Inflammatory macrophage treated with lipopolysaccharide for 1 hour (primary cell): ENCODE measurements around the gene ITGB6.
A peak's percentile ranks its signal among the peaks of the same experiment; 100 is the strongest.
"Not testable (repeated sequence)": the region's sequence is repeated elsewhere in the genome, so short reads cannot be mapped to it uniquely, and the experiment has no call there.

Experiments used
- DNase-seq, 2 donors: peaks; one replicate each; pipeline ENCODE4 v3.0.0-alpha.2; 2020 to 2022

Gene ITGB6

DNA sequence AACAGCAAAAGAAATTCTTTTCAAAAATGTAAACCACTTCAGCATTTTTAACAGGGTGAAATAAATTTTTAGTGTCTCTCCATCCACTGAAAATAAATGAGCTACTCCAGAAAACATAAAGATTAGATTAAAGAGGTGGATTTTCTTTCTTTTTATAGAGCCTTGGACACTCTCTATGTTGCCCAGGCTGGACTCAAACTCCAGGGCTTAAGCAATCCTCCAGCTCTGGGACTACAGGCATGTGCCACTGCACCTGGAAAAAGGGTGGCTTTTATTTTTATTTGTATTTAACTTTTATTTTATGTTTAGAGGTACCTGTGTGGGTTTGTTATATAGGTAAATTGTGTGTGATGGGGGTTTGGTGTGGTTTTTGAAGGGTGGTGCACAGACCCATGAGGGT, 19.9 kb downstream of the ITGB6 start:
- no peak for DNase-seq

DNA sequence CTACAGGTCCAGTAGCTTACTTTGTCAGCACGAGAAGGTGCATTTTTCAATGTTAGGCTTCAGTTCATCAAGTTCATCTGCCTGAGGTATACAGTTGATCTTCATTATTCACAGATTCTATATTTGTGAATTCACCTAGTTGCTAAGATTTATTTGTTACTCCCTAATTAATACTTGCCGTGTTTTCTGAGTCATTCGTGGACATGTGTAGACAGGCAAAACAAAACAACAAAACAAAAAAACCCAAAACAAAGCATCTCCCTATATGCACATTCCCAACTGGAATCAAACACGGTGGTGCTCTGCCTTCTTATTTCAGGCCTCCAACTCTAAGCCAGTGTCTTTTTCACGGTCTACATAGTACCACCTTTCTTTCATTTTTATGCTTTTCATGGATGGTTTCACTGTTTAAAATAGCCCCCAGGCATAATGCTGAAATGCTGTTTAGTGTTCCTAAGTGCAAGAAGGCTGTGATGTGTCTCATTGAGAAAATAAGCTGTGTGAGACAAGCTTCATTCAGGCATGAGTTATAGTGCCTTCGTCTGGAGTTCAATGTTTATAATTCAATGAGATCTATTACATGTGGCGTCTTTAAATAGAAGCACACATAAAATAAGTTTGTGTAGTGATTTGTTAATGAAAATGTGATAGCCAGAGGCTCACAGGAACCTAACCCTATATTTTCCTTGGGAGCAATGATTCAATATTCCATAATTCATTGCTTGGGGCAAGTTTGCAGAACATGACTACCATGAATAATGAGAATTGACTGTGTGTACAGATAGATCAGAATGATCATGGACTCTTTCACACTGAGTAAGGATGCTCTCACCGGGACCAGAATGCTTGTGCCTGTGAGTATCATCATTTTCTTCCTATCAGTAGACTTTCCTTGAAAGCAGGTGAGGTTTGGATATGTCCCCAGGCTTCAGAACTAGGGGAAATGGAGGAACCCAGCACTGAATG, 24.6 kb downstream of the ITGB6 start:
- DNase-seq, result no peak

DNA sequence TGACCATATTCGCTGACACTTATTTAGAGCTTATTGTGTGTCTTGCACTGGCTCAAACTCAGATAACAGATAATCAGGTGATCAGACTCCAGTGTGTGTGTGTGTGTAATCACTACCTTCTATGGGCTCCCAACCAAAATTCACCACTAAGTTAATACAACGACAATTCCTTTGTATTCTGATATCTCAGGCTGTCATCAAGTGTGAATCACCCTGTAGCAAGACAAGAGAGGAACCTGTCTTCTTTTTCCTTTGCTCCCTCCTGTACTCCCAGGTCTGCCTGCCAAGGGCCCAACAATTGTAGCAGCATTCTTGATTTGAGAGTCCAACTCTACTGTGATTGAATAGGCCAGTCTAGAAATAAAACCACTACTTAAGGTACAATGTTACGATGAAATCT, 25.8 kb downstream of the ITGB6 start:
- no peak for DNase-seq

DNA sequence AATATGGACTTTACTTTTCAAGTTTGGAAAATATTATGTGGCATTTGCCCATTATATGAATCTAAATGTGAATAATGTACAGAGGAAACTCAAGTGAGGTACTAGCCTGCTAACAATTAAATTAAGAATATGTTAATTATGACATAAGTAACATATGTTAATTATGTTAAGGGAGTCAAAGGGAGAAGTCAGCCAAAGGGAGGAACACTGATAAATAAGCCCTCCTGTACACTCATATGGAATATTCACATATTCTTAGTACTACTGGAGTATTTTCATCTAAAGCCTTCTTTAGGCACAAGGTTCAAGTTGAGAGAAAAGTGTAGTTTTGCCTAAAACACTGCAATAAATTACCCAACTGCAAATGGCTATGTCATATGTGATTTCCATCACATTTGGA, 30.1 kb downstream of the ITGB6 start:
- no peak for DNase-seq

DNA sequence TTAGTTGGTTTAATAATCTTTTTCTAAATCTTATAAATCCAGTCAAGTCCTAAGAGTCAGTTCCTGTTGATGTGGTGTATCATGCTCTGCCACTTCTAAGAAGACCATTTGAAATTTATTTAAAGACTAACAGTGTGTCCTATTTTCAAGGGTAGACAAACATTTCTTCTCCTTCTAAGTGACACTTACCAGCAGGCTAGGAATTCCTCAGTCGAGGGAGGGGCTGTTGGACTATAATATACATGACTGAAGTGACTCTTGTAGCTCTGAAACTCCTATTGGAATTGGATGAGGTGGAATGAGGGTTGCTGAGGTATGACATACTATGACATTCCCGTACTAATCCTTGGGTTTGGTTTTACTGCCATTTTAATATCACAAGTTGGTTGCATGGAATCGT, 30.6 kb downstream of the ITGB6 start:
- DNase-seq, result no peak

DNA sequence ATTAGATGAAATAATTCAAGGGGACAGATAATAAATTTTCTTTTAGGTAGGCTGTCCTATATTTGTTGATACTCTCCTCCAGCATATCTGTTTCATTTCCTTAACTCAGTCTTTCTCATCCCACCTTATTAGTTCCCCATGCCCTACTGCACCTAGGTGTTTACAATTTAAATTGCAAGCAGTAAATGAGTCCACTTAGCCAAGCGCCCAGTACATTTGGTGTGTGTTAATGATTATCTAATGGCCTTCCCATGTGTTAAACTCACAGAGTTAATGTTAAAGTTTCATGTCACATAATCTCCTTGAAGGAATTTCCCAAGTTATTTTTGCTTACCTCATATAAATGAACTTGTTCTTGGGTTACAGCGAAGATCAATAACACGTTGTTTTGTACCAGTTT, 31.2 kb downstream of the ITGB6 start:
- DNase-seq, result no peak

DNA sequence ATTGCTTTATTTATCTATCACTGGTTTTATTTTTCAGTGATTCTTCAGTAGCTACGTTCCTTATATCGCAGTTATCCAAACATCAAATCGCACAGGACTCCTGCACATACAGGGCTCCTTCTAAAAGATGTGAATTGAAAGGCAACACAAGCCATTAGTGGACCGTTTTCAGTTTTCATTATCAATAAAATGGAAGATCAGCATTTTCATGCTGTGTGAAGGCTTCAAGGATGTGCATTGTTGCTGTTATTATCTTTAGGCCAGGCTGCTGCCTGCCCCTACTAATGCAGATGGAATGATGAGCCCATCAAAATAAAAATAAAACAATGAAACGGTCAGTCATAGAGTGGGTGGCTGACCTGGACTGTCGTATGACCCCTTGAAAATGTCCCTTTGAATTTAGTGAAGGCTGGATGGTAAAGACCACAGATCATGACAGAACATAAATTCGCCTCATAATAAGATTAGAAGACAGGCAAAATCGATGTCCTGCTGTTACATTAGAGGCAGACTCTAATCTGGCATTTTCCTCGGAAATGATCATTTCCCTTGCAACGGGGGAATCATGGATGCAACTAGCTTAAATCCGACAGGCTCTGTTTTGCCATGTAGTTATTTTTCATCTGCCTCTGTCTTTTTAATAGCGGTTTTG, 32.9 kb downstream of the ITGB6 start:
- DNase-seq, result no peak

DNA sequence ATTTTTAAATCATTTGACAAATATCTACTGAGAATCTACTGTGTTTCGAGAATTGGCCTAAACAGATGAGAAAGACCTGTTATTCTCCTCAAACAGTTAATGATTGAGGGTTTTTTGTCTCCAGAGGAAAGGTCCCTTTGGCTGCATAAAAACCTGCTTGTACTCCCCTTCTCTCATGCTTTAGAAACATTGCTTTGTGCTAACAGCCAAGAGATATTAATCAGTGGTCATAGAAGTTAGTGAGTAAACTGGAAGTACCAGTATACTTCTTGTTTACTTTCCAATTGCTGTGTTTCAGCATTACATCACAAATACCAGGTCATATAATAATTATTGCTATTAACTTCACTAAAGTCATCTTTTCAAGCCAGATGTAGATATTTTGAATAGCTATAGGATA, 34.1 kb downstream of the ITGB6 start:
- no peak for DNase-seq

DNA sequence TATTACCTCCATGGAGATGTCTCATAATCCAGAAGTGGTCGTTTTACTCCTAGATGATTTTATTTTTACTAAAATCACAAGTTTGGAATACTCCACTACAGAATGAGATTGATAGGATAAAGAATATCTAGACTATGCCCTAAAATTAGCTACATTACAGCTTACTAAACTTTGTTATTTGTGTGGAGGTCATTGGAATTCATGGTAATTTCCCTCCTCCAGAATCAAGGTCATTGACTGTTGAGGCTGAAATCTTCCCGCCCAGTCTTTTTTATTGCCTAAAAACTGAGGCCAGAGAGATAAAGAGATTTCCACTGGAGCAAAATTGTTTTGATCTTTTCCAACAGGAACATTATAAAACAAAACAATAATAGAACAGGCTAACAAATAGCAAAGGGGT, 35.0 kb downstream of the ITGB6 start:
- no peak for DNase-seq

DNA sequence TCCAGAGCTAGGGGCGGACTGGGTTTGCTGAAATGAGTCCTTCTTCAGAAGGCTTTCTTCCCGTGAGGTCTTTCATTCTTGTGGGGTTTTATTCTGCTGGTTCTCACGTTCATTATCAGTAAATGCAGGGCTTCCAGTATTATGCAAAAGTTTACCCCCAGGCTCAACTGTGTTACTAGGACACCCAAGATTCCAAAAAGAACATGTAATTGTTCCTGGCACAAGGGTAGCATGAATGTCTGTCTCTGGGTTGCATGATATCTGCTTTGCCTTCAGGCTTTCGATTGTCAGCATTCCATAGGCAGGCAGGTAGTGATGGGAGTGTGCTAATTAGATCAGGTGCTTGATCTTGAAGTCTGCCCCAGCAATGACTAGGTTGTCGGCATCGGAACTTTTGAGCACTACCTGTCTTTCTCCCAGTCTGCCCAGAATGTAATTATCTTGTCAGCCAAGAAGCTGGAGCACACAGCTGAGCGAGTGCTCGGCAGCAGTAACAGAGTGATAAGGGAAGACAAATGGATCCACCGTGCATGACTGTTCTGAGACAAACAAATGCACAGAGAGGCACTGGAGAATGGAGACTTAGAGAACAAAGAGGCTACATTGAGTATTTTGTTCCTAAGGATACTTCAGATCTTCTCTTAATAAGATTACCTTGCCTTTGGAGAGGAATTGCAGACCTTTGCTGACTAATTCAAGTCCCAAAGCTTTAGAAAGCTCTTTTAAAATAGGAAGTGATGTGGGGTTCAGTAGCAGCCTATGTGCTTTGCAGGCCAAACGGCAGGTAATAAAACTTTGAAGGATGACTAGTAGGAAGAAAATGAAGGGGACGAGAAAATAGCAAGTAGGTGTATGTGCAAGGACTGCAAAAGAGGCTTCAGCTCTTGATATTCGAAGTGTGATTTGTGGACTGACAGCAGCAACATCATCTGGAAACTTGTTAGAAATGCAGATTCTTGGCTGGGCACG, 41.9 kb downstream of the ITGB6 start:
- DNase-seq, result no peak

DNA sequence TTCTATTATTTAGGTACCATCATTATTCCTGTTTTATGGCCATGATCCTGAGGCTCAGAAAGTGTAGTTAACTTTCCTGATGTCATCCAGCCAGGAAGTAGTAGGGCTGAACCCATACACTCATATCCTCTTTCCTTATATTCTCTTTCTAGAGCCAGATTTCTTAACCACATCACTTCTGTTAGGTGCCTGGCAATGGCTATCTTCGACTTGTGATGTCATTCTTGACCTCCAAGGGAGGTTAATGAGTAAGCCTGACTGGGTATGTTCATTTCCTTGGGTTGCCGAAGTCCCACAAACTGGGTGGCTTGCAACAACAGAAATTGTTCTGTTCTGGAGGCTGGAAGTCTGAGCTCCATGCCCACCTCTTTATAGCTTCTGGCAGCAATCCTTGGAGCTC, 43.4 kb downstream of the ITGB6 start:
- peak; percentile 3 to 41 for DNase-seq

DNA sequence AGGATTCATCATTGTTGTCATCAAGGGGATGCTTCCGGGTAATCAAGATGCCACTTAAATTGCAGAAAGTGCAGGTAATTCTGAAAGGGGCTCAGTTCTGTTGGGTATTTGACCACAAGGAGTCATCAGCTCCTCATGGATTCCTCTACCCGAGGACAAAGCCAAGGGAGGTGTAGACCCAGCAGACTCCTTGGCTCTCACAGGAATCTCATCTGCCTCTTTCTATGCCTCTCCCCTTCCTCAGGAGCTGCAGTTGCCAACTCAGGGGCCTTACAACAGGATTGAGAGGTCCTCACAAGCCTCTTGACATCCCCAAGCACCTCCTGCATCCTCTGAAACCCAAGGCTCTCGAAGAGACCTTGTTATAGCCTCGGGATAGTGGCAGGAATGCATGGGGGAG, 44.0 kb downstream of the ITGB6 start:
- DNase-seq, result no peak

DNA sequence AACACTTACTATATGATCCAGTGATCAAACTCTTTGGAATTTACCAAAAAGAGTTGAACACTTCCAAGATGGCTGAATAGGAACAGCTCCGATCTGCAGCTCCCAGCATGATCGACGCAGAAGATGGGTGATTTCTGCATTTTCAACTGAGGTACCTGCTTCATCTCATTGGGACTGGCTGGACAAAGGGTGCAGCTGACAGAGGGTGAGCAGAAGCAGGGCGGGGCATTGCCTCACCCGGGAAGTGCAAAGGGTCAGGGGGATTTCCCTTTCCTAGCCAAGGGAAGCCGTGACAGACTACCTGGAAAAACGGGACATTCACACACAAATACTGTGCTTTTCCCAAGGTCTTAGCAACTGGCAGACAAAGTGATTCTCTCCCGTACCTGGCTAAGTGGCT, 51.7 kb downstream of the ITGB6 start:
- not testable (repeated sequence) for DNase-seq

DNA sequence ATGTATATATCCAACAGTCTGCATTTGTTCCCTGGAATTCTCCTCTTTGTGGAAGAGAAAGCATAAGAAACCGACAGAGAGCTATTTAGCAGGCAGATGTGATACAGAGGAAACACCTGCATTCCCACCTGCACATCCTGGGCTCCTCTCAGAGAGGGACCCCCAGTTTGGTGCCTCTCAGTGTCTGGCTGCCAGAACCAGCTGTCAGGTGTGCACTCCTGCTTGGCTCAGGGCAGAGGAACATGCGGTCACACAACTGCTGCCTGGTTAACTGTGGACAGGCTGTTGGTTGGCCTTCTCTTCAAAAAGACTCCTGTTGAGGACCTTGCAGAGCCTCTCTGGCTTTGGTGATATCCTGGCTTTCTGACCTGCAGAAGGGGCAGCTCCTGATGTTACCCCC, 54.6 kb downstream of the ITGB6 start:
- DNase-seq, result no peak

DNA sequence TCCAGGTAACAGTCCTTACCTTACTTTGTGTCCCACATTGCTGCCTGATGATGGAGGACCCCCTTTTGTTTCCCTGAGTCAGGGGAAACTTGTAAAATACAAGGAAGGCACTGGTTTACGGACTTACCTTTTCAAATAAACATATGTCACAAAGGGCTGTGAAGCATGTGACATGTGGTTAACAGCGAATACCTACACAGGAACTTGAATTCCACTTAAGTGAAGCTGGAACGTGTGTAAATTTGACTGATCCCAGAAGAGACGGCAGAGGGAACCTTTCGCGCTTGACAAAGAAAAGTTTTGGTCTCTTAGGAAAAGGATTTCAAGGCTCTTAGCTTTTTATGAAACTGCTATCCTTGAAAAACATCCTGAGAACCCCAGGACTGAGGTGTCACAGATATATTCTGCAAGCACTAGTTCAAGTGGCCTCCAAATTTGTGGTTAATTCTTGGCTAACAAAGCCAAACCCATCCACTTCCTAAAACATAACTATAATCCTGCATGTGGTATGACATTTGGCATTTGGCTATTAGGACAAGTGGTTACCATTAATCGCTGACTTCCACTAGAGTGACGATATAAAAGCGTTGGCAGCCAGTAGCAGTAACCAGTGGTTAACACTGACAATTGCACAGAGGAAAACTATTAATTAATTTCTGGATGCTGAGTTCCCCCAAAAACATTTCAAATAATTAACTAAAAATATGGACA, 55.6 kb downstream of the ITGB6 start:
- no peak for DNase-seq

DNA sequence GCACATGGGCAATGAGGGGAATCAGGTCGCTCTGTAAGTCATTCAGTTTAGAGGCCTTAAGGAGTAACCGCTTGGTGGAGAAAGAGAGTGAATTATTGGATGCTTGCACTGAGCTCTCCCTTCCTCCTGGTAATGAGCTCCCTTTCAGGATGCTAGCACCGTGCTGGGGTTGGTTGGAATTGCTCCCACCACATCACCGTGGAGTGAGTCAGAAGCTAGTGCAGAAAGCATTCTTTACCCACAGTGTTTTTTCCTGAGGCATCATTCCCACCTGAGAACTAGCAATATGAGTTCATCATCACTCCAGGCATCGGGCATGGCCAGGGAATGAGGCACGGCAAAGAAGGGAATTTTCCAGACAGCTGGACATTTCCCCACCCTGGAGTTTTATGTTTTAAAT, 57.6 kb downstream of the ITGB6 start:
- no peak for DNase-seq

DNA sequence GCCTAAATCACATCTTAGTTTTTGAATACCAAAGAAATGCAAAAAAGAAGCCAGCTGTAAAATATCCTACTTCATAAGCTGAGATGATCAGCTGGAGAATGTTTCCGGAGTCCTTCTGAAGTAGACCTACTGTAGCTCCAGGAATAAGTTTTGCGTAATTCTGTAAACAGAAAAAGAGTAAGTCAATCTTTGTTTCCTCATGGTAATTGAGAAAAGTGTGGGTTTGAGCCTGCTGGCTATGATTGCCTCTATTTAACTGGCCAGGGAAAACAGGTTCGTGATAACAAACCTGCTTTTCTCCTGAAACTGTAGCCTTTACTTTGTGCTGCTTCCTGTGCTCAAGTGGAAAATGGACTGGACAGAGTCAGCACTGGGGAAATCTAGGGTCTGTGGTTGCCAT, 58.2 kb downstream of the ITGB6 start:
- no peak for DNase-seq

DNA sequence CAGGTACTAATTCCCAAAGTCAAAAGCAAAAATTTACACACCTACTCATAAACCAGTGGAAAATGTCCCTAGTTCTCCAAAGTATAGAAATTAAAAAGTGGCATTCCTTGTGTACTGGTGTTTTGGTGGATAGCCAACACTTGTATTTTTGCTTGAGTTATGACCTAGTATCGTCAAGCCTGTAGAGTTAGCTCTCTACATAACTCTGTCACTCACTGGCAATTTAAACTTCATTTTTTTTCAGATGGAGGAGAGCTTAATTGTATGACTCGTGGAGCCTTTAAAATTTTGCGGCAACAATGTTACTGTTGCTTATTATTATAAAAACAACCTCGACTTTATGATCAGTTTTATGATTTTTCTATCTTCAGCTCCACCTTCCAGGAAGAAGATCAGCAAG, 58.7 kb downstream of the ITGB6 start:
- no peak for DNase-seq

DNA sequence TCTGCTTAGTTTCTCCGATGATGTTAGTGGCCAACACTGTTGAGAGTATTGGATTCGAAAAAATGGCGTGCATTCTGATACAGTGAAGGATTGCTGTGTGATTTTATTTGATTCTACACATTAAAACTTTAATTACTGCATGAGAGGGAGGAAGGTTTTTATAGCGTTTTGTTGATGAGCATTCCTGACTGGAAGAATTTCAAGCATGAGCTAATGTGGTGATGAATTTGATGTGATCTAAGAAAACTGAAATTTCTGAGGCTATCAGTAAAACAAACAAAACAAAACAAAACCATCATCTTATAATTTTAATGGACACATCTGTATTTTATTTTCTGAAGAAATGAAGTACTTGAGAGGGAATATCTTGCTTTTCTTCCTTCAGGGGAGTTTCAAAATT, 59.6 kb downstream of the ITGB6 start:
- no peak for DNase-seq

DNA sequence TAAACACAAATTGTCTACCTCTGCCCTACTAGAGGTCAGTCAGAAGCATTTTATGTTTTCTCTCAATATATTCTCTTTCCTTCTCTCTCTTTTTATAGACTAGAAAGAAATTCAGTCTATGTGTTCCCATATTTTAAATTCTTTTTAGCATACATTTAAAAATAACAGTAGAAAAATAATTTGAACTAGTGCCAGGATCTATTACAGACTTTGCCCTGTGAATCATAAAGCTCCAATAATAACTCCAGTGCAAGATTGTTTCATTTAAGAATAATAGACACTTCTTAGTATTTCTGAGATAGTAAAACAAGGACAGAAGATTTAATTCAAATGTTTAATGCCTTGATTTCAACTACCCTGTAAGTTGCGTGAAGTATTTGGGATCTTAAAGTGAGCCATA, 60.1 kb downstream of the ITGB6 start:
- DNase-seq, result no peak

DNA sequence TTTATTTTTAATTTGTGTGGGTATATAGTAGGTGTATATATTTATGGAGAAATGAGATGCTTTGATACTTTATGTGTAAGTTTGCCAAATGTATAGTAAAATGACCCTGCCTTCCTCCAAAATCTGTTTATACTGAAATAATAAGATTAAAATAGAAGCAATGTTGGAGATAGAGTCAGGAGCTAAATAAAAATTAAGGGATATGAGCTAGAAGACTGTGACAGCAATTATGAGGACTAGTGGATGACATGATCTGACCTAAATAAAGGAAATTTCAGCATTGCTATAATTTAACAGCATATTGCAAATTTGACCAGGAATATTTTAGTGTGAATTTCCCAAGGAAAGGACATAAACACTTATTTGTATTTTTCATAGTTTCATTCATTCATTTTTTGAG, 60.7 kb downstream of the ITGB6 start:
- DNase-seq, result no peak

DNA sequence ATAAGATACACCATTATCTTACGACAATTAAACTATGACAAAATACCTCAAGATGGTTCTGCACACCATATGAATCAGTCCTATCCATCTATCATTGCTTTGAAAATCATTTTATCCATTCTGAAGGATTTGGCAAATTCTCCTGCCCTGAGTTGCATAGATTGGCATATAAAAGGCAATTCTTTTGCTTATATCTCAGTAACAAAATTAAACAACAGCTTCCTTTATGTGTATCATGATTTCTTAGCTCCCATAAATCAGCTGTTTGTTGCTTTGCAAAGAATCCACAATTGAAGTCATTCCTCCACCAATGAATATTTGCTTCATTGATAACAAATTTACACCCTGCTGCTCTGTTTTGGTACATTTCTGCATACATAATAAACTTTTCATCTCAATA, 61.7 kb downstream of the ITGB6 start:
- DNase-seq, result no peak

DNA sequence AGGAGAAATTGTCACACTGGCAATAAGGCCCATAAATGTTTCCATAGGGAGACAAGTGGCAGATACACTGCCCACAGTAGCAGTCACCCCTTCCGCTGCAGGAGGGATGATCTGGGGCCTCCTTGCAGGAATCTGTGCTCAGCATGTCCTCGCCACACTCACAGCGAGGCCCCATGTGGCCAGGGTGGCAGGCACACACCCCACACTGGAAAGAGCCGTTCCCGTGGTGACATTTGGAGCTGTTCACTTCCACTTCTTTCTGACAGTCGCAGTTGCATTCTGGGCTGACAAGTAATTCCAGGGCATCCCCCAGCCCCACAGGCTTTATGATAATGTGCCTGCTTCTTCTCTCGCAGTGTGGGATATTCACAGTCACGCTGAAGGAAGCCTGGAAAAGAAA, 62.6 kb downstream of the ITGB6 start:
- no peak for DNase-seq
